Hepatocyte (in vitro differentiated cells): ENCODE measurements around the gene MAPRE2. TPM values are rescaled to one million over a fixed set of nuclear protein-coding genes. Genes with fewer than 3 reads are reported as not detected.

ENCODE experiments used
- DNase-seq: peaks from one replicate; pipeline ENCODE4 v3.0.0-alpha.2; 2016; ENCODE audit warnings: low spot score
- H2AFZ ChIP-seq: fragments of 200-600 bp; sonication (generic); 2 replicates; pipeline ENCODE4 v1.6.0; 2016; ENCODE audit warnings: antibody characterized with exemption, mild to moderate bottlenecking
- H3K27ac ChIP-seq: fragments of 200-600 bp; sonication (generic); 2 replicates; pipeline ENCODE4 v1.5.1; 2016; ENCODE audit warnings: mild to moderate bottlenecking
- H3K27me3 ChIP-seq: fragments of 200-600 bp; sonication (generic); 2 replicates; pipeline ENCODE4 v1.6.1; 2016
- H3K36me3 ChIP-seq: fragments of 200-600 bp; sonication (generic); replicated peaks from 2 replicates; pipeline ENCODE4 v1.5.1; 2016; ENCODE audit warnings: low read depth; ENCODE audit not compliant: insufficient read depth
- H3K4me1 ChIP-seq: fragments of 200-600 bp; sonication (generic); 2 replicates; pipeline ENCODE4 v1.5.1; 2016; ENCODE audit warnings: mild to moderate bottlenecking, moderate library complexity; ENCODE audit not compliant: insufficient read depth
- H3K4me2 ChIP-seq: fragments of 200-600 bp; sonication (generic); 2 replicates; pipeline ENCODE4 v1.6.0; 2016
- H3K4me3 ChIP-seq: fragments of 200-600 bp; sonication (generic); 2 replicates; pipeline ENCODE4 v1.5.1; 2016; ENCODE audit warnings: mild to moderate bottlenecking
- H3K79me2 ChIP-seq: fragments of 200-600 bp; sonication (generic); 2 replicates; pipeline ENCODE4 v1.6.0; 2017; ENCODE audit warnings: mild to moderate bottlenecking
- H3K9me2 ChIP-seq: fragments of 200-600 bp; sonication (generic); replicated peaks from 2 replicates; pipeline ENCODE4 v1.6.0; 2017; ENCODE audit warnings: mild to moderate bottlenecking; ENCODE audit not compliant: insufficient read depth
- H3K9me3 ChIP-seq: fragments of 200-600 bp; sonication (generic); 2 replicates; pipeline ENCODE4 v1.5.1; 2016; ENCODE audit warnings: low read depth, mild to moderate bottlenecking
- H4K20me1 ChIP-seq: fragments of 200-600 bp; sonication (generic); 2 replicates; pipeline ENCODE4 v1.6.0; 2016; ENCODE audit warnings: mild to moderate bottlenecking; ENCODE audit not compliant: insufficient read depth, poor library complexity, severe bottlenecking
- CTCF ChIP-seq: fragments of 200-600 bp; sonication (generic); IDR thresholded peaks from 2 replicates; pipeline ENCODE4 v1.5.1; 2016; ENCODE audit warnings: antibody characterized with exemption, mild to moderate bottlenecking; ENCODE audit not compliant: poor library complexity
- EZH2 ChIP-seq: fragments of 200-600 bp; sonication (generic); IDR thresholded peaks from 2 replicates; pipeline ENCODE4 v1.6.1; 2016; ENCODE audit warnings: antibody characterized with exemption, mild to moderate bottlenecking, borderline replicate concordance
- EZH2phosphoT487 ChIP-seq: fragments of 200-600 bp; sonication (generic); IDR thresholded peaks from one replicate; pipeline ENCODE4 v1.6.1; 2018; ENCODE audit warnings: antibody characterized with exemption, mild to moderate bottlenecking, low read depth, moderate library complexity; ENCODE audit not compliant: unreplicated experiment, severe bottlenecking
- WGBS: methylation state at CpG from one replicate; pipeline ENCODE4 v1.1.6; 2016; ENCODE audit warnings: low lambda C conversion rate; ENCODE audit errors: missing lambda C conversion rate; 5-methylcytosine and 5-hydroxymethylcytosine counted together
- polyA plus RNA-seq: library from polyadenylated mRNA; unstranded; fragments of >200 nt; fragmentation: Nextera tagmentation; extraction: Ambion mirVana; gene quantifications from 2 replicates; pipeline ENCODE4 v1.2.1, GENCODE V29; 2016
- total RNA-seq: library from RNA; depleted of rRNA; stranded (reverse); fragments of >200 nt; gene quantifications from 2 replicates; pipeline ENCODE4 v1.2.3, GENCODE V29; 2014

Gene MAPRE2
- total and polyA plus RNA-seq, 2 experiments from 2014 or later, result 19.1 to 27.6 TPM

- no peak for DNase-seq
- no peak overlapping the region for H2AFZ ChIP-seq
- no peaks in the 10 kb centered on the region for H3K36me3 ChIP-seq
- no peak overlapping the region for H3K4me2 ChIP-seq
- H3K4me3 ChIP-seq, result no peak overlapping the region
- no peaks in the 10 kb centered on the region for H3K4me1 ChIP-seq
- no peaks in the 10 kb centered on the region for H4K20me1 ChIP-seq
- no peak overlapping the region for H3K27ac ChIP-seq
- H3K9me3 ChIP-seq, result no peaks in the 10 kb centered on the region
- H3K27me3 ChIP-seq, result no peaks in the 10 kb centered on the region
- TF ChIP-seq CTCF (no peak), EZH2phosphoT487 (no peak), EZH2 (no peak)
- no peaks in the 10 kb centered on the region for H3K9me2 ChIP-seq
- no peaks in the 10 kb centered on the region for H3K79me2 ChIP-seq
- WGBS, result 82% methylated on average over 3 of the region's 3 CpGs
Observed at GRCh38 chr18:35139517-35139916, 98.3 kb downstream of the MAPRE2 start.

- Histone ChIP-seq H3K4me2 (no peak overlapping the region), H3K4me3 (no peak overlapping the region), H3K9me3 (no peaks in the 10 kb centered on the region), H3K27me3 (no peaks in the 10 kb centered on the region), H3K4me1 (no peaks in the 10 kb centered on the region), H4K20me1 (no peaks in the 10 kb centered on the region), H3K79me2 (no peaks in the 10 kb centered on the region), H3K36me3 (no peaks in the 10 kb centered on the region), H3K9me2 (no peaks in the 10 kb centered on the region), H3K27ac (no peak overlapping the region), H2AFZ (no peak overlapping the region)
- 95% methylated on average over 4 of the region's 4 CpGs for WGBS
- TF ChIP-seq CTCF (no peak), EZH2phosphoT487 (no peak), EZH2 (no peak)
- no peak for DNase-seq
Observed at GRCh38 chr18:35141077-35141476, 99.9 kb downstream of the MAPRE2 start.

GRCh38 chr18:35141567-35142274 is 100.5 kb downstream of the MAPRE2 start:
- no peak for DNase-seq
- H3K36me3 ChIP-seq, result no peaks in the 10 kb centered on the region
- no peaks in the 10 kb centered on the region for H3K27me3 ChIP-seq
- H3K9me2 ChIP-seq, result no peaks in the 10 kb centered on the region
- no peak overlapping the region for H3K4me3 ChIP-seq
- no peak overlapping the region for H3K27ac ChIP-seq
- WGBS, result 95% methylated on average over 6 of the region's 6 CpGs
- H2AFZ ChIP-seq, result no peak overlapping the region
- no peaks in the 10 kb centered on the region for H4K20me1 ChIP-seq
- H3K4me1 ChIP-seq, result no peaks in the 10 kb centered on the region
- TF ChIP-seq CTCF (no peak), EZH2 (no peak), EZH2phosphoT487 (no peak)
- H3K9me3 ChIP-seq, result no peaks in the 10 kb centered on the region
- no peak overlapping the region for H3K4me2 ChIP-seq
- H3K79me2 ChIP-seq, result no peaks in the 10 kb centered on the region

- H3K27ac ChIP-seq, result no peak overlapping the region
- no peaks in the 10 kb centered on the region for H3K27me3 ChIP-seq
- no peak overlapping the region for H3K4me2 ChIP-seq
- WGBS, result 90% methylated on average over 1 of the region's 1 CpG
- no peaks in the 10 kb centered on the region for H3K9me3 ChIP-seq
- TF ChIP-seq CTCF (no peak), EZH2 (no peak), EZH2phosphoT487 (no peak)
- H3K4me1 ChIP-seq, result no peaks in the 10 kb centered on the region
- no peak for DNase-seq
- no peaks in the 10 kb centered on the region for H3K9me2 ChIP-seq
- H4K20me1 ChIP-seq, result no peaks in the 10 kb centered on the region
- H3K4me3 ChIP-seq, result no peak overlapping the region
- H3K79me2 ChIP-seq, result no peaks in the 10 kb centered on the region
- H2AFZ ChIP-seq, result no peak overlapping the region
- no peaks in the 10 kb centered on the region for H3K36me3 ChIP-seq
Observed at GRCh38 chr18:35142275-35142615, 101.0 kb downstream of the MAPRE2 start.
